AG08396 (cell line): Measurements from ENCODE around the gene IRF8.
A peak's percentile ranks its signal among the peaks of the same experiment; 100 is the strongest.

ENCODE experiments used
- DNase-seq: peaks from one replicate; pipeline ENCODE4 v3.0.0; 2012; ENCODE audit warnings: low spot score, mixed read lengths

Gene IRF8

DNA sequence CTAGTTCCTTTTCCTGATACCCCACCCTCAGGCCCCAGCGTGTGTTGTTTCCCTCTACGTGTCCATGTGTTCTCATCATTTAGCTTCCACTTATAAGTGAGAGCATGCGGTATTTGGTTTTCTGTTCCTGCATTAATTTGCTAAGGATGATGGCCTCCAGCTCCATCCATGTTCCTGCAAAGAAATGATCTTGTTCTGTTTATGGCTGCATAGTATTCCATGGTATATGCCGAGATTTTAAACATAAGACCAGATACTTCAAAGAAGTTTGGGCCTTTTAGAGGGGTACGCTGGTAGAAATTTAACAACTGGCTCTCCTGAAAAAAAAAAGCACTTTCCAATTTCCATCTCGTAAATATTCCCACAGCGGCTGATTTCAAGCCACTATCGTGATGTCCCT is 59.8 kb downstream of the IRF8 start:
- DNase-seq = no peak

DNA sequence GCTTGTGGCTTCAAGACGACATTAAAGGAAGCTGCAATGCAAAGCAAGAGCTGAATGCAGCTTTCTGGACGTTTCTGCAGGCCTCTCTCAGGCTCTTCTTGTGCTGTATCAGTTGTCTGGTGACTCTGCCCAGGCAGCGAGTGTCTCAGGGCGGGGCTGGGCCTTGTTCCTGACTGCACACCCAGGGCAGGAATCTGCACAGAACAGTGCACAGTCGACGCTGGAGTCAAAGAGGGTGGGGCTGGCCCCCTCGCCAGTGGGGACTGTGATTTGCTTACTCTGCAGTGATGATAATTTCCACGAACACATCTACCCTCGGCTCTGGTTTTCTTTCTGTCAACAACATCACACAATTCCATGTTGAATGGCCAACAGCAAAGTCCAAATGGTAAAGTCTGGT is 60.7 kb downstream of the IRF8 start:
- DNase-seq = no peak

DNA sequence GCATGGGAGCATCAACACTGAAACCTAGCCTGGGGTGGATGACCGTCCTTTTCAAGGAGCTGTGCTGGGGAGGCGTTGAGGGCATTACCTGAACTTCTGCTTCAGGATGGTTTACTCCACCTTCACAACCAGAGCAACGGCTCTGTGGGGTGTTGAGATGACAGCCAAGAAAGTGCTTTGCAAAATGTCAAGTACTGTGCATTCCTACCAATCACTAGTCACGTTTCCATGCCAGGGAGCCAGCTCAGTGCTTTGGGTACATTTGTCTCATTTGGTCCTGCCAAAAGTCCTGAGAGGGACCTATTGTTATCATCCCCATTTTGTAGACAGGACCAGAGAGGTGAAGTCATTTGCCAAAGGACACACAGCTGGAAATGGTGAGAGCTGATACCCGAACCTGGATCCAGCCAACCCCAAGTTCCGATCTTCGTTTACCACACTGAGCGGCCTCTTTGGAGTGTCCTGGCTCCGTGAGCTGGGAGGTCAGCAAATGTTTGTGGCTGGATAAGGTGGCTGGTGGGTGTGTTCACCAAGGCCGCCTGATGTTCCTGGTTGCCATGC is 61.6 kb downstream of the IRF8 start:
- no peak for DNase-seq

DNA sequence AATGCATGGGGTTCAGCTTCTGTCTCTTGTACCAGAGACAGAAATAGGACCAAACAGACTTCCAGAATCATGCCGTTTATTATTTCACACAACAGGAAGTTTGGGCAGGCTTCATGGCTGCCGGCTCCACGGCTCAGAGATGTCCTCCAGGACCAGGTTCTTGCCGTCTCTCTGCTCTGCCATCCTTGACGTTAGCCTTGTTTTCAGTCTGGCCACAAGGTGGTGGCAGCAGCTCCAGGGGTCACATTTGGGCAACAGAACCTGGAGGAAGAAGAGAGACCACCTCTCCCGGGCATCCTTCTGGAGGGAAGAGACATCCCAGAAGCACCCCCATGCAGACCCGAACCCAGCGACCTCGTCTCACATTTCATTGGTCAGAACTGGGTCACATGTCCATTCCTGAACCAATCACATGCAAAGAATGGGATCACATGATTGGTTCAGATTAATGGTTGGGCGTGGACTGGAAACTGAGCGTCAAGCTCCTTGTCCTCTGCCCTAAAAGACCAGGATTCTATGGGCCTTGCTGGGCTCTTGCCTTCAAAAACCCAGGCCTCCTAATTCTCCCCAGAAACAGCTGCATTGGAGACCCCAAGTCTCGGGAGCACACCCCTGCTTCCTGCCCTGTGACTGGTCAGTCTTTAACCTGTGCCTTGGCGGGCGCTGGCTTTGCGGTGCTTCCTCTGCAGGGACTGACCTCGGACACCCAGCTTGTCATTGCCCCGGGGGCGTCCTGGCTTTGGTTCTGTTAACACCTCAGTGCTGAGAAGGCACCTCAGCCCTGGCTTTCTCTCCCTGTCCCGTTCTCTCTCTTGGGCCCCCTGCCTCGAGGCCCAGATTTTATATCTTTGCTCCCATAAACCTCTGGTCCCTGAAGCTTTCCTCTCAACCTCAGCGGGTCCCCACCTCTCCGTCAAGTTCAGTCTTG is 63.3 kb downstream of the IRF8 start:
- no peak for DNase-seq

DNA sequence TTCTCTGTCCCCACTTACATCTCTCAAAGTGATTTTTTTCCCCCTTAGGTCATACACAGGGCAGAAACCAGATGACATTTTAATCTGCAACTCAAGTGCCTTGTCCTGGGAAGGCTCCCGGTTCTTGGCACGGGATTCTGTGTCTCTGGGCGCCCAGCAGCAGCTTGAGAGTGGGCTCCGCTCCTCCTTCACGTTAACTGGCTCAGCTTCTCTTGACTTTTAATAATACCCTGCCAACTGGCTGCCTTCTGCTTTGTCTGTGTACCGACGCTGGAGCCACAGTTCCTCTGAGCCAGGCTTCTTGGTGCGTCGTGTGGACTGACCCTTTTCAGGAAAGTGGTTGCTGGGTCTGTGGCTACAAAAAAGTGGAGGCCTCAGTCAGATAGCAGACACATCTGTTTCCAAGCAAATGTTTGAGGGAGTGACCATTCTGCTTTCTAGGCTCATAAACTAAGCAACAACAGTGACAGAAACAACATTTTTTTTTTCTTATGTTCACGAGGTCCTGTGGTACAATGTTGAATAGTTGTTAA is 64.9 kb downstream of the IRF8 start:
- no peak for DNase-seq

DNA sequence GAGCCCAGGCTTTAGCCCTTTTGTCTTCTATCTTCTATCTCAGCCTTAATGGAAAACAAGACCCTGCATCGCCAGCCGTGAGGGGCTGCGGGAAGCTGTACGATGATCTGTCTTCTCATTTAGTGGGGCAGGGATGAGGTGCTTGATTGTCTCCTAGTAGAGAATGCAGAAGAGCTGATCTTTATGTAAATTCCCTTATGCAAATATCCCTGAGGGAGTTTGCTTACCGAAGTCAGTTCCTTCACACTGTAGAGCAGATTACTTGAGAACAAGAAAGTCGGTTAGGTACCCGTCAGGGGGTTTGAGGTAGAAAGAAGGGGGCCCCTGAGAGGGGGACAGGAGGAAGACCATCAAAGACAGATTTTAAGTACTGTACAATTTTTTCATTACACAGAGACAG is 66.2 kb downstream of the IRF8 start:
- no peak for DNase-seq

DNA sequence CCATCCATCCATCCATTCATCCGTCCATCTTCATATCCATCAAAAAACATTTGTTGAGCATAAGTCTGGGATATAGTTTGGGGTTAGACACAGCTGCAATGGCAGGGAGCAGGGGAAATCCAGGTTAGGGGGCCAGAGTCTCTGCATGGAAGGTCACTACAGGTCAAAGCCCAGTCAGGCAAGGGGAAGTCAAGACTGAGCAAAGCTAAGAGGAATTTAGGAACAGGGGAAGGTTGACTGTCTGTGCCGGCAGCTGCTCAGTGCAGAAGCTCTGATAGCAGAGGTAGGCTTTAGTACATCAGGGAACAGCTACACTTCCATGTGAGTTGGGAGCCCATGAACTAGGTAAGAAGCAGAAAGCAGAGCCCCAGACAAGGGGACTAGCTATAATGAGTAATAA is 68.1 kb downstream of the IRF8 start:
- DNase-seq = no peak

DNA sequence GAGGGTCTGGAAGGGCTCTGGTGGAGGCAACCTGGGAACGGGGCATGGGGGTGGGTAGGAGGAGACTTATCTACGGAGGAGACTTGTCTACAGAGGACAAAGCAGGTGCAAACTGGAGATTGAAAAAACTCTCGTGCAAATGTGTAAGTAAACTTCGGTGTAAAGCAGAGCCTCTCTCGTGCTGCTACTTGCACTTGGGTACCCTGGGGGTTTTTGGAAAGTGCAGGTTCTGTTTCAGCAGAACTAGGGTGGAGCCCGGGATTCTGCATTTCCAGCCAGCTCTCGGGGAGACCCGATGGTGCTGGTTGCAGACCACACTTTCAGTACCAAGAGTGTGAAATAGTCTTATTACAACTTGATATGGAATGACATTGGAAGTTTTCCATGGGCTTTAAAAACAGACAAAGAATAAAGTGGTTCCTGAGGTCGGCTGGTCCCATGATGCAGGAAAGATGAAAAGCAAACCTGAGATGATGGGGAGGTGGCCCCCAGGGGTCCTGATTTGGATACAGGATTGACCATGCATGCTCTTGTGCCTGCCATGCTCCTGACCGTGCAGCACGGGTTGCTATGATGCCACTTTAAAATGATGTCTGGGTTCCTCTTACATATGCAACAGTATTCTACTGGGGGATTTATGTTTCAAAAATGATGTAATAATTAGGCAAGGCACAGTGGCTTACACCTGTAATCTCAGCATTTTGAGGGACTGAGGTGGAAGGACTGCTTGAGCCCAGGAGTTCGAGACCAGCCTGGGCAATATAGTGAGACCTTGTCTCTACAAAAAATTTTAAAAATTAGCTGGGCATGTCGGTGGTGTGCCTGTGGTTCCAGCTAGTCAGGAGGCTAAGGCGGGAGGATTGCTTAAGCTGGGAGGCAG is 69.3 kb downstream of the IRF8 start:
- no peak for DNase-seq

DNA sequence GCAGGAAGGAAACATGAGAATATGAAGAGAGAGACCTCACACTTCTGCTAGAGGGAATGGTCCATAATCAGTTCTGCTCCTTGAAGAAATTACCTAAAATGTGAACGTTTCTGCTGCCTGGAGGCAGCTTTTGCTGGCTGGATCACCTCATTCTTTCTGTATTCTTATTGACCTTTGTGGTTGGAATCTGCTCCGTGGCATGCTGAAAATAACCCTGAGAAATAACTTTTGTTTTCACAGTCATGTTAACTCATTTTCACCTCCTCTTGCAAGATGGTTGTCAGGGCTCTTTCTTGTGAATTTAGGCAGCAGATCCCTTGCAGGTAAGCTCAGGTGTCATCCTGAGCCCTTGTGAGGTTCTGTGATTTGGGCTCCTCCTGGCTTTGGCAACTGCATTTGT is 70.2 kb downstream of the IRF8 start:
- peak; percentile 50 for DNase-seq

DNA sequence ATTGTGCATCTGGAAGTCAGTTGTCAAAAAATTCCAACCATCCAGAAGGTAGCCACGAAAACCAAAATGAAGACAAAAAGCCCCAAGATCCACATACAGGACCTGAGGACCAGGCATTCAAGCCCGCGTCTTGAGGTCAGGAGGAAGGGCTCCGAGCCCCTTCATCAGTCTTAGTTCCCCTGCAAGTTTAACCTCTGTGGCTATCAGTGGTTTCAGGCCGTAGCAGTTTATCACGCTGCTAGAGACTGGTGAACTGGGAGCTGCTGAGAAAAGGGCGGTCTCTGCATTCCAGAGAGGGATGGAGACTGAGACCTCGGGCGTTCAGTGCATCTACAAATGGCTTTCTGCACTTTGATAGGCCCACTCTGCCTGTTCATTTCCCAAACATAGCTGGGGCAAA is 70.6 kb downstream of the IRF8 start:
- DNase-seq = no peak

DNA sequence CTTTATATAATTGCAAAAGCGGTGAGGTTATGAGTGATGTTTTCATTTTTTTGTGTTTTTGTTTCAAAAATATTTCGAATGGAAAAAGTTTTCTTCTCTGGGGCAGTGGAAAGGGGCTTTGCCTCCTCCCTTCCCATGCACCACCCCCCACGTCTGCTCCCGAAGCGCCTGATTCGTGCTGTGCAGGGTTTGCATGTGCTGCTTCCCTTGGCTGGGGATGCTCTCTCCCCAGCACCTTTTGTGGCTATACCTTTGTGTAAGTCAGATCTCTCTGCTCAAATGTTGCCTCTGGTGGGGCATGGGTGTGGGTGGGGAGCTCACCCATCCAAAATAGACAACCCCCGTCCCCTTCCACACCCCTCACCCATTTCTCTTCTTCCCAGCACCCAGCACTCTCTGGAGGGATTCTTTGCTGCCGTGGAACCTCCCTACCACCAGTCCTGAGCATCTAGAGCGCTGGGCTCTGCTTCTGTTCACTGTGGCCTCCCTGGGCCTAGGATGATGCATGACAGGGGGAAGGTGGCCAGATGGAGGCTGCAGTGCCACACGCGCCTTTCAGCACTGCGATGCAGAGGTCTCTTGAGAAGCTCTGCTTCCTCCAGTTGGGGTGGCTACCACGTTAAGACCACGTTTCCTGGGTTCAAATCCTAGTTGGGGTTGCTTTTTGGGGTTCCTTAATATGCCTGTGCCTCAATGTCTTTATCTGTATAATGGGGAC is 71.2 kb downstream of the IRF8 start:
- DNase-seq = no peak

DNA sequence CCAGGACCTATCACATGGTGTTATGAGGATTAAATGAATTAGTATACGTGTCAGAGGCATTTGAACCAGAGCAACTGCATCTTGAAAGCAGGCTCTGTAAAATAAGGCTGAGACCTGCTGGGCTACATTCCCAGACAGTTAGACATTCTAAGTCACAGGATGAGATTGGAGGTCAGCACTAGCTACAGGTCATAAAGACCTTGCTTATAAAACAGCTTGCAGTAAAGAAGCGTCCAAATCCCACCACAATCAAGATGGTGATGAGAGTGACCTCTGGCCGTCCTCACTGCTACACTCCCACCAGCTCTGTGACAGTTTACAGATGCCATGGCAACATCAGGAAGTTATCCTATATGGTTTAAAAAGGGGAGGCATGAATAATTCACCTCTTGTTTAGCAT is 71.8 kb downstream of the IRF8 start:
- no peak for DNase-seq
